CD1c-positive myeloid dendritic cell (primary cell): ENCODE results near the gene CEP350.
A peak's percentile ranks its signal among the peaks of the same experiment; 100 is the strongest.

Source experiments
- DNase-seq: peaks from one replicate; pipeline ENCODE4 v3.0.0-alpha.2; 2016; ENCODE audit errors: extremely low spot score

Gene CEP350

DNA sequence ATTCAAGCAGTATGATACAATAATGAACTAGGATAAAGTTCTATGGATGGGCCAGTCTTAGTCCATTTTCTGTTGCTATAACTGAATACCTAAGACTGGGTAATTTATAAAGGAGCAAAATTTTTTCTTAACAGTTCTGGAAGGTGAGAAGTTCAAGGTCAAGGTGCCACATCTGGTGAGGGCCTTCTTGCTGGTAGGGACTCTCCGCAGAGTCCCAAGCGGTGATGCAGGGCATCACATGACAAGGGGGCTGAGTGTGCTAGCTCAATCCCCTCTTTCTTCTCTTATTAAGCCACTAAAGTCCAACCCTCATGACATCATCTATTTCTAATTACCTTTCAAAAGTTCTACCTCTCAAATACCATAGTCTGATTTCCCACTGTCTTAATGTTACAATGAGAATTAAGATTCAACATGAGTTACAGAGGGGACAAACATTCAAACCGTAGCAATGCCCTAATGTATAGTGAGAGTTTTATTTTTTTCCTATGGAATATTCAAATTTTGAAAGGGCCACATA lies 107.9 kb downstream of the CEP350 start:
- no peak for DNase-seq

DNA sequence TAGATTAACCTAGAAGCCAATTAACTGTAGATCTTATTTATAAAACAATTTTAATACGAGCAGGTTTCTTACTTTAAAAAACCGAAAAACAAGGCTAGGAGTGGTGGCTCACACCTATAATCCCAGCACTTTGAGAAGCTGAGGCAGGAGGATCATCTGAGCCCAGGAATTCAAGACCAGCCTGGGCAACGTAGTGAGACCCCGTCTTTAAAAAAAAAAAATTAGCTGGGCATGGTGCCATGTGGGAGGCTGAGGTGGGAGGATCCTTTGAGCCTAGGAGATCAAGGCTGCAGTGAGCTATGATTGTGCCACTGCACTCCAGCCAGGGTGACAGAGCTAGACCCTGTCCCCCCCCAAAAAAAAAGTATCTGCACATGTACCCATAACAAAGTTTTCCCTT lies 110.8 kb downstream of the CEP350 start:
- no peak for DNase-seq

- DNase-seq, result no peak
These were observed 111.5 kb downstream of the CEP350 start for GRCh38 chr1:180066150-180066549.

- no peak for DNase-seq
These were observed 115.7 kb downstream of the CEP350 start for GRCh38 chr1:180070286-180070685.

DNA sequence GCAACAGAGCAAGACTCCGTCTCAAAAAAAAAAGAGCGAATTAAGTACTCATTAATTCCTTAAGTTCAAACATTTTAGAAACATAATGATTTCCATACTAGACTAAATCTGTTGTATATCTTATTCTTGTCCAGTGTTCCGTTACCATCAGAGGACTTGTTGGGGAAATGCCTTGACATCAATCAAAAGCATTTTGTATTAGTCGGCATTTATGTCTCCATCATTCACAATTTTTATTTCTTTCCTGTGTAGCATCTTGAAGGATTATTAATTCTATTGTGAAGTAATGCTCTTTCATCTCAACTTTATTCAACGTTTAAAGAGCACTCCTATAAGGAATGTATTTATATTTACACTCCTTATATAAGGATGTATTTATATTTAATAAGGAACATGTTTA lies 117.1 kb downstream of the CEP350 start:
- no peak for DNase-seq

DNA sequence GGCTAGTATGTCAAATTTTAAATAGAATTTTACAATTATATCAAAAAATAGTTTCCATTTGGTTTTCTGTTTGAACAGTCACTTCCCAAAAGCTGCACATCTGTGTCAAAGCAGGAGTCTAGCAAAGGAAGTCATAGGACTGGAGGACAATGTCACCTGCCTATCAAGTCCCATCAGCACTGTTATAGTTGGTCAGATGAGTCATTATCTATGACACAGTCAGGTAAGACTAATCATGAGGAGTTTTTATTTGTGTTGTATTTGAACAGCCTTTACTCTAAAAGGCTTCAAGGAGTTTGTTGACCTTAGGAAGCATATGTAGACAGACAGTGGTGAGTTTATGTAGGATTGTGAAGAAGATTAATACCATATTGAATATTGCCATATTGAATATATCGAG lies 125.8 kb downstream of the CEP350 start:
- no peak for DNase-seq

DNA sequence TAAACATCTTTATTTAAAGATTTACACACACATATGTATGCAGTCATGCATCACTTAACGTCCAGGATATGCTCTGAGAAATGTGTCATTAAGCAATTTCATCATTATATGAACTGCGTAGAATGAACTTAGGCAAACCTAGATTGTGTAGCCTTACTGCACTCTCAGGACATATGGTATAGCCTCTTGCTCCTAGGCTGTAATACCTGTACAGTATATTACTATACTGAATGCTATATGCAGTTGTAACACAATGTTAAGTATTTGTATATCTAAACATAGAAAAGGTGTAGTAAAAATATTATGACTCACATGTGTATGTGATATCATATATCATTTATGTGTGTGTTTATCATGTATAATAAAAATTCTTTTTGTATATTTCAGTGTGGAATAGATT lies 126.9 kb downstream of the CEP350 start:
- DNase-seq, result no peak

DNA sequence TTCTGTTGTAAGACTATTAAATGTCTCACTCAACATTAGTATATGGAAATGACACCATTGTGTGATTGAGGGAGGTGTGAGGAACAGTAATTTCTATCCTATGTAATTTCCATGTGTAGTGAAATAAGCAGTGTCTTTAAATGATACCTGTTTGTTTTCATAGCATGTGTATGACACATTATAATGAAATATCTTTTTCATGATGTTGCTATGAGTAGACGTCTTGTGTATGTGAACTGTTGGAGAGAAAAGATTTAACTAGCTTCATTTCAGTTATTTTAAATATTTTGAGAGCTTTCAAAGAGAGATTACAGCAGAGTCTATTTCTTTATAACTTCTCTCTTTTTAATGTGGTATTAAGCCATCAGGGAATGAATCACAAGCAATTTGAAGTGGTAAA lies 128.6 kb downstream of the CEP350 start:
- no peak for DNase-seq

- no peak for DNase-seq
These were observed 130.3 kb downstream of the CEP350 start for GRCh38 chr1:180084867-180085266.

- no peak for DNase-seq
These were observed 130.7 kb downstream of the CEP350 start for GRCh38 chr1:180085331-180085730.

DNA sequence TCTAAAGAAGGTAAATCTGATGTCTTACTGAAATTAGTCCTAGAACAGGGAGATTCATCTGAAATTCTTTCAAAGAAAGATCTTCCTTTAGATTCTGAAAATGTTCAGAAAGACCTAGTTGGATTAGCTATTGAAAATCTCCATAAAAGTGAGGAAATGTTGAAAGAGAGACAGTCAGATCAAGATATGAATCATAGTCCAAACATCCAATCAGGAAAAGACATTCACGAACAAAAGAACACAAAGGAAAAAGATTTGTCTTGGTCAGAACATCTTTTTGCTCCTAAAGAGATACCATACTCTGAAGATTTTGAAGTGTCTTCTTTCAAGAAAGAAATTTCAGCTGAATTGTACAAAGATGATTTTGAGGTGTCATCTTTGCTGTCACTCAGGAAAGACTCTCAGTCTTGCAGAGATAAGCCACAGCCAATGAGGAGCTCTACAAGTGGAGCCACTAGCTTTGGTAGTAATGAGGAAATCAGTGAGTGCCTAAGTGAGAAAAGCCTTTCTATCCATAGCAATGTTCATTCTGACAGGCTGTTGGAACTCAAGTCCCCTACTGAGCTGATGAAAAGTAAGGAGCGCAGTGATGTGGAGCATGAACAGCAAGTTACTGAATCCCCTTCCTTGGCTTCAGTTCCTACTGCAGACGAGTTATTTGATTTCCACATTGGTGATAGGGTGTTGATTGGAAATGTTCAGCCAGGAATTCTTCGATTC lies 138.5 kb downstream of the CEP350 start:
- no peak for DNase-seq

DNA sequence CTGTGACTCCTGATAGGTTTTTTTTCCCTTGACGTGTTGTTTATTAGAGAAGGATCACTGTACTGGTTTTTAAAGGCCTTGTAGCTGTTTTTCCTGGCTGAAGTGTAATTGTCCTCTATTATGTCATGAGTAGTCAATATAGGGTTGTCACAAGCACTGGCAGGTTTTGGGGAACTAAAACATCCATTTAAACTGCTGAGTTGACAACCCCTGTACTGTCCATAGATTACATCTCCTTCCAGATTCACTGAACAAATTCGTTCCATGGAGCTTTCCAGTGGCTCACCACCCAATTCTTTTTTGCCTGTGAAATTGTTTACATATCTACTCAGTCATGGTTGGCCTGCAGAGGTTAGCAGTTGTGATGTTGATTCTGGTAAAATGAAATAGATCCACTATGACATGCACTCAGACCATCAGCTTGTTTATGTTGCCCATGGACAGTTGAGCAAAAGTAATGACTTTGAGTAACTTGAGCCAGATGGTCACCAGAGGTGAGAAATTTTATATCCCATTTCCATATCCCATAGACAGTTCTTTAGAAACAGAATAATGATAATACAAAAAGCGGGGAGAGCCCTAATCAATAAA lies 140.2 kb downstream of the CEP350 start:
- no peak for DNase-seq

GRCh38 chr1:180096584-180097325 lies 142.1 kb downstream of the CEP350 start:
- no peak for DNase-seq

GRCh38 chr1:180097326-180097605 lies 142.7 kb downstream of the CEP350 start:
- DNase-seq, result no peak

DNA sequence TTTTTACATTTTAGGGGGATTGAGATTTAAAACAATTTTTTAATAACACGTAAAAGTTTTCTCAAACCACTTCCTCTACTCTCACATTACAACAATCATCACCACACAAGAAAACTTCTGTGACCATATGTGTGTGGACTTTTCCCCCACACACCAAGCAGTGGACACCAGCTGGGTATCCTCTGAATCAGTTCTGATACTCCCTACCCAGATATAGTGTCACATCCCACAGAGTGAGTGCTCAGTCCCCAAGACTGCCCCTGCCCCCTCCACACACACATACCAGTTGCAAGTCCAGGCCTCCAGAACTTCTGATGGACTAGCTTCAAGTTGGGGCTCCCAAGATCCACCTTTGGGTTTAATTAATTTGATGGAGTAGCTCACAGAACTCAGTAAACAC lies 146.8 kb downstream of the CEP350 start:
- no peak for DNase-seq

DNA sequence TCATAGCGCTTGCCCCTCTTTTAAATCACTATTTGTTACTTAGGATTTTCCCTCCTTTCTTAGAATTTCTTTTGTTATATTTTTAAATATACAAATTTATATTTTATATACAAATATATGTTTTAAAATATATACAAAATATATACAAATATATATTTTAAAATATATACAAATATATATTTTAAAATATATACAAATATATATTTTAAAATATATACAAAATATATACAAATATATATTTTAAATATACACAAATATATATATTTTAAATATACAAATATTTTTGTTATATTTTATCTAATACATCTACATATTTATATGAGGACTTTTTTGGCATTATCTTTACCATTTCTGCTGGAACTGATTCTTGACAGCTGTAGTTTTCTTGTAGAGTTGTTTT lies 149.2 kb downstream of the CEP350 start:
- DNase-seq, result no peak

DNA sequence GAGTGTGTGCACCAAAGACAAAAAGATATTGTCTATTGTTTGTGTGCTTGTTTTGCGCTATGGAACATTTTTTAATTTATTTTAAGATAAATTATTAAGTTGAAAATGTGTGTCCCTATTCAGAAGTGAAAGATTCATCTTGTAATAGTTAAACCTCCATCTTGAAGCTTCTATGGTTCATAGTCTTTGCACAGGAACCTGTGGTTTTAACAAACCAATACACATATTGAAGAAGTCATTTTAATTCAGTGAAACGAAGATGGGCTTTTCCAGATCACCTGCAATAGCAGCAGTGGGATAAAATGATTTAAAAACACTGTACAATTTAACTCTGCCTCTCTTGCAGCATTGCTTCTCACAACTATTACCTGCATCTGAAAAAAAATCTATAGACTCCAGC lies 157.5 kb downstream of the CEP350 start:
- no peak for DNase-seq

- no peak for DNase-seq
These were observed 158.5 kb downstream of the CEP350 start for GRCh38 chr1:180112984-180113647.

- no peak for DNase-seq
These were observed 159.9 kb downstream of the CEP350 start for GRCh38 chr1:180114396-180114945.

GRCh38 chr1:180116964-180117763 lies 162.6 kb downstream of the CEP350 start:
- peak; percentile 32 for DNase-seq

GRCh38 chr1:180117764-180118116 lies 163.1 kb downstream of the CEP350 start:
- no peak for DNase-seq

- DNase-seq, result no peak
These were observed 165.2 kb downstream of the CEP350 start for GRCh38 chr1:180119837-180120236.
